Measurements from ENCODE around the gene RHOT2.

Gene RHOT2

DNA sequence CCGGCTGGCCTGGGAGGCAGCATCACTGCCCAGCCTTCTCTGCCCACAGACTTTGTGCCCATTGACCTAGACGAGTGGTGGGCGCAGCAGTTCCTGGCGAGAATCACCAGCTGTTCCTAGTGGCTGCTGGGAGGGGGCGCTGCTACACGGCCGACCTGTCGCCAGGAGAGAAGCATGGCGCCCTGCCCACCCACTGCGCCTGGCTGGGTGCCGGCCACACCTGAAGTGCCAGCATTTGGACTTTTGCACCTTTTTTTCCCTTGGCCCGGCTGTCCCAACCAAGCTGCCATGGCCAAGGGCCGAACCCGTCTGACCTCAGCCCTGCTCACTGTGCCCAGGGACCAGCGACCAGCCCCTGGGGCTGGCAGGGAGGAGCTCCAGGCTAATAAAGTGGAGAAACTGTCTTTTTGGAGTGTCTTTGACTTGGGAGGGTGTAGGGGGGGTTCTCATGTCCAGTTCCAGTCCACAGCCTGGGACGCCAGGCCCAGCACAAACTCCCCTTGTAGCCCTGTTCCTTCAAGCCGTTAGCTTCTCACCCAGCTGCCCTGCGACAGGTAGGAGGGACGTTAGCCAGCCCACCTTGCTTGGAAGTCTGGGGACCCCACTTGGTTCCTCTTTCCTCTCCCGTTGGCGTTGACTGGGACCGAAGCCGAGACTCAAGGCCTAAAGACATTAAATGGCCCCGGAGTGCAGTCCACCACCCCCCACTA lies 19.7 kb upstream of the RHOT2 start:
- no peak for DNase-seq

DNA sequence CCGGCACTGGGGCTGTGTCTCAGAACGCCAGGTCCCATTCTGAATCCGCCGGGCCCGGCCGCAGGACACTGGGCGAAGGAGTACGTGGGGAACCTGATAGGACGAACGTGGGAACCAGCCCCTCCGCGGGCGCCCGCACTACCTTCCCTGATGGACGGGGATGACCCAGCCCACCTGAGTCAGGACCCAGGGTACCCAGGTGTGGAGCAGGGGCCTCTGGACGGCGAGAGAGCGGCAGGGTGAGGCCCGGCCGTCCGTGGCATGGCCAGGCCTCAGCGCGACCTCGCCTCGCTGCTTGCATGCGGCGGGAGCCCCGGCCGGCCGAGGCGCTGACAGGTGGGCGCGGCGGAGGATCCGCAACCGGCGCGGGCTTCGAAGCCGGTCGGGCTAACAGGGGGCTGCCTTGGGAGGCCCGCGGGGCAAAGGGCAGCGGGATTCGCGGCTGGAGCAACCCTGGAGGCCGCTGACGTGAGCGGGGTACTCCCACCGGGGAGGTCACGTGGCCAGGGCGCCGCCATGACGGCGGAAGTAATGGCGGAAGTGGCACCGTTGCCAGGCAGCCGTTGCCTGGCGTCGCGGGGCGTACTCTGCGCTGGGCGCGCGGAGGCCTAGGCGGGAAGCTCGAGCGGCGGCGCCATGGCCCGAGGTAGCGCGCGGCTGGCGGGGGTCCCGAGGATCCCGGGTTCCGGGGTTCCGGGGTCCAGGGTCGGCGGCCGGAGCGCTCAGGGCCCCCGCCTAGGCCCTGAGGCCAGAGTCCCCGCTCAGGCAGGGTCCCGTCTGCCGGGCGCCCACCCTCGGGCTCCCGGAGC lies 18.9 kb upstream of the RHOT2 start, which contains the start of gene WDR90:
Gene WDR90 (plus strand): TSS at position 585 of the 809 bp plus-strand sequence. CDS start 52 bp downstream, at position 637.
- DNase-seq: peak; percentile 79

DNA sequence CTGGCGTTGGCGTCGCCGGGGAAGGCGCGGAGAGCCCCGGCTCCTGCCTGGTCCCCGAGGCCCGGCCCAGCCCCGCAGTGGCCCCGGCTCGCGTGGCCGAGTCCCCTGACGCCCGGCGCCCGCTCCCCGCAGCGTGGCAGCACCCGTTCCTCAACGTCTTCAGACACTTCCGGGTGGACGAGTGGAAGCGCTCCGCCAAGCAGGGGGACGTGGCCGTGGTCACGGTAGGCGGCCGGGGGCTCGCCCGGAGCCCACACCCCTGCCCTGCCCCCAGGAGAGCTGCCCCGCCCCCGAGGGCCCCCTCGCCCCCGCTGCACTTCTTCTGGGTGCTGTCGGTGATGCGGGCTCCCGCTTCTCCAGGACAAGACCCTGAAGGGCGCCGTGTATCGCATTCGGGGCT lies 18.3 kb upstream of the RHOT2 start:
- DNase-seq: no peak

DNA sequence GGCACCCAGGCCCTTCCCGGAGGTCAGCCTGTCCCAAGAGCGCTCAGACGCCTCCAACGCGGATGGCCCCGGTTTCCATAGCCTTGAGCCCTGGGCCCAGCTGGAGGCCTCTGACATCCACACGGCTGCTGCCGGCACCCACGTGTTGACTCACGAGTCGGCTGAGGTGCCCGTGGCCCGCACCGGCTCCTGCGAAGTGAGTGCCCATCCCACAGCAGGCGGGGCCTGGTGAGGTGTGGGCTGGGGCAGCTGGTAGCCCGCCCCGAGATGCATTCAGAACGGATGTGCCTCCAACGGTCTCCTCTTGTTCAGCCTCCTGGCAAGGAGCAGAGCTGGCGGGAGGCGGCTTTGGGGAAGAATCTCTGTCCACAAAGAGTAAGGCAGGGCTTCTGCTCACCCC lies 16.1 kb upstream of the RHOT2 start:
- DNase-seq: no peak

- no peak for DNase-seq
Observed at GRCh38 chr16:652454-653305, 15.3 kb upstream of the RHOT2 start.

GRCh38 chr16:654034-654433 lies 13.9 kb upstream of the RHOT2 start:
- DNase-seq: no peak

GRCh38 chr16:657487-657886 lies 10.4 kb upstream of the RHOT2 start:
- no peak for DNase-seq

GRCh38 chr16:658679-659571 lies 9.0 kb upstream of the RHOT2 start:
- DNase-seq: no peak

DNA sequence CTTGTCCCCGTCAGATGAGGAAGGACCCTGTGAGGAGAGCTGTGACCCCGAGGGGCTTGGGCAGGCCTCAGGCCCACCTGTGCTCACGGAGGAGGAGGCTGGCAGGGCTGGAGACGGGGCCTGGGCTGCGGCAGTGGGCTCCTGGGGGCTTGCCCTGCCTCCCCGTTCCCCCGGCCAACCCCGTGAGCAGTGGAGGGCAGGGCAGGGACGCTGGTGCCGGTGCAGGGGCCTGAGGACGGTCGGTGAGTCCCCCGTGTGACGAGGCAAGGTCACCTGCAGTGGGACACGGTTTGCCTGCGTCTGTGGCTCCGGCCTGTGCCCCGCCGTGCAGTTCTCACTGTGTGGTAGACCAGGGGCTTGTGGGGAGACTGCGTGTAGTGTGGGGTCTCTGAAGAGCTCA lies 8.3 kb upstream of the RHOT2 start:
- DNase-seq: no peak

DNA sequence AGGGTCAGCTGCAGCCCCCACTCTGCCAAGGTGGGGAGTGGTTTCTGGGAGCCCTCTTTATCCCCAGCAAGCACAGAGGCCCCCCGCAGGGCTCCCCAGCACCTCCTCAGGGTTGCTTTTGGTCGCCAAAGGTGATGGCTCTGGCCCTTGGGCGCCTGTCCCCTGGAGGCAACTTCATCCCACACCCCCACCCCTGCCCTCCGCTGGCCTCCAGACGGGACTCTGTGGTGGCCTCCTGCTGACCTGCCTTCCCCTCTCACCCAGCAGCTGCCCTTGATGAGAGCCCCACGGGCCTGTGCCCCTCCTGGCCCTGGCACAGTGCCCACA lies 7.8 kb upstream of the RHOT2 start:
- no peak for DNase-seq

- DNase-seq: no peak
Observed at GRCh38 chr16:660459-661183, 7.3 kb upstream of the RHOT2 start.

- DNase-seq: no peak
Observed at GRCh38 chr16:661184-661821, 6.6 kb upstream of the RHOT2 start.

GRCh38 chr16:662095-662494 lies 5.8 kb upstream of the RHOT2 start:
- DNase-seq: no peak

GRCh38 chr16:662597-662996 lies 5.3 kb upstream of the RHOT2 start:
- DNase-seq: no peak

- no peak for DNase-seq
Observed at GRCh38 chr16:666572-666971, 1.4 kb upstream of the RHOT2 start.

- DNase-seq: no peak
Observed at GRCh38 chr16:667113-667779, 686 bp upstream of the RHOT2 start.

DNA sequence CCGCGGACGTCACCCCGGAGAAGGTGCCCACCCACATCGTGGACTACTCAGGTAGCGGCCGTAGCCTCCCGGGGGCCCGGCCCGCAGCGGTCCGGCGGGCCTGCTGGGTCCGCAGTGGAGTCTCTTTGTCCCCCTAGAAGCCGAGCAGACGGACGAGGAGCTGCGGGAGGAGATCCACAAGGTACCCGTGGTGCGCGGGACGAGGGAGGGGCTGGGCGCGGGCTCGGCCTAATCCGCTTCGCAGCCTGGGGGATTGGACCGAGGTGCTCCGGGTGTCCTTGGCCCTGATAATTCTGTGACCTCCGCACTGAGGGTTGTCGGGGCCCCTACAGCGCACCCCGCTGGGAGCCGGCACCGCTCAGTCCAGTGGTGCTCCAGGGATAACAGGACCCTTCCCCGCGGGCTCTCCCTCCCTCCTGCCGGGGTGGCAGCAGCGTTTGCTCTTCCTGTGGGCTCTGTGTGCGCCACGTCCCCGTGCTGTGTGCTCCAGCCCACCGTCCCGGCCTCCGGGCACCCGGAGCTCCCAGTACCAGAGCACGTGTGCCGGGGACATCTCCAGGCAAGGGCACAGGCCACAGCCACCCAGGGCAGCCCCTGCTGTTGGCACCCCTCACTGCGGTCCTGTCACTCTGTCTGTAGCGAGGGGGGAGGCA lies 713 bp downstream of the RHOT2 start:
- DNase-seq: no peak

- no peak for DNase-seq
Observed at GRCh38 chr16:669666-670065, 1.7 kb downstream of the RHOT2 start.

DNA sequence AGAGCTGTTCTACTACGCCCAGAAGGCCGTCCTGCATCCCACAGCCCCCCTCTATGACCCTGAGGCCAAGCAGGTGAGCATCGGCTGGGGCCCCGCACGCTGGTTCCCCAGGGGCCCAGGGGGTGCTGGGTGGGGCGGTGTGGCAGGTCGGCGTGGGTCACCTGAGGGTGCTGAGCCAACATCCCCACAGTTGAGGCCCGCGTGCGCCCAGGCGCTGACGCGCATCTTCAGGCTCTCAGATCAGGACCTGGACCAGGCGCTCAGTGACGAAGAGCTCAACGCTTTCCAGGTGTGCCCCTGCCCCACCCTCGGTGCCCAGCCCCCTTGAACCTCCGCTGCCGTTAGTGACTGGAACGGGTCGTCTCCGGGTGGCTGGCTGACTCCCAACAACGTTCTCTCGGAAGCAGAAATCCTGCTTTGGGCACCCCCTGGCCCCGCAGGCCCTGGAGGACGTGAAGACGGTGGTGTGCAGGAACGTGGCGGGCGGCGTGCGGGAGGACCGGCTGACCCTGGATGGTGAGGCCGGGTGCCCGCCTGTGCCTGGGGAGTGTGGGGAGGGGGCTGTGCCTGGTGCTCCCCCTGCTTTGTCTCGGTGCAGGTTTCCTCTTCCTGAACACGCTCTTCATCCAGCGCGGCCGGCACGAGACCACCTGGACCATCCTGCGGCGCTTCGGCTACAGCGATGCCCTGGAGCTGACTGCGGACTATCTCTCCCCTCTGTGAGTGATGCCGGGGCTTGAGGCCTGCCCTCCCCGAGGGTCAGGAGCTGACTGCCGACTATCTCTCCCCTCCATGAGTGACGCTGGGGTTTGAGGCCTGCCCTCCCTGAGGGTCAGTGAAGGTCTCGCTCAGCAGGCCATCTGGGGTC lies 2.8 kb downstream of the RHOT2 start:
- DNase-seq: no peak
